H1 (cell line): ENCODE measurements around the gene CAV3. TPM values are rescaled to one million over a fixed set of nuclear protein-coding genes. Genes with fewer than 3 reads are reported as not detected.

Source experiments
- ATF2 ChIP-seq: IDR thresholded peaks from 2 replicates; pipeline ENCODE4 v1.6.1; 2012; ENCODE audit warnings: low read length, inconsistent platforms
- BCL11A ChIP-seq, 2 experiments: IDR thresholded peaks; one replicate each; pipeline ENCODE4 v1.6.1; 2011; ENCODE audit warnings: low read depth in 2 of 2, low read length in 2 of 2, mild to moderate bottlenecking in 2 of 2
- RBBP5 ChIP-seq: IDR thresholded peaks from 2 replicates; pipeline ENCODE4 v1.7.1; 2012; ENCODE audit warnings: low read depth, mild to moderate bottlenecking, inconsistent platforms, low read length, moderate library complexity, borderline replicate concordance
- TAF7 ChIP-seq: optimal IDR thresholded peaks from 2 replicates; pipeline ENCODE3; 2011; ENCODE audit warnings: low read depth, mild to moderate bottlenecking, inconsistent platforms, low read length, moderate library complexity, borderline replicate concordance
- polyA plus RNA-seq, 7 experiments: library from polyadenylated mRNA; depleted of rRNA in 3 of 7; stranded (reverse) in 5 of 7; unstranded in 2 of 7; fragments of >200 nt in 5 of 7; fragments of 200-250 nt in 2 of 7; gene quantifications; 1 replicate in 5 of 7; 2 replicates in 1 of 7; 4 replicates in 1 of 7; pipeline versions ENCODE4 v1.2.1 to v1.2.3, GENCODE V29; 2011 to 2013; ENCODE audit warnings: missing spikeins in 2 of 7, mixed read lengths in 2 of 7
- total RNA-seq: library from RNA; stranded (reverse); fragmentation: NEBNext Ultra II Directional; extraction: Animal tissue kit (Norgen Biotek cat#: 25700); gene quantifications from 2 replicates; pipeline ENCODE4 v1.2.1, GENCODE V29; 2021
- TF ChIP-seq, protein P1 (sequence below): fragments of 300-600 bp; sonication (generic); IDR thresholded peaks from 2 replicates; pipeline ENCODE4 v1.7.1; 2012; ENCODE audit warnings: low read length, moderate library complexity, mild to moderate bottlenecking, inconsistent platforms; ENCODE audit not compliant: insufficient replicate concordance
- TF ChIP-seq, protein P2 (sequence below): IDR thresholded peaks from 2 replicates; pipeline ENCODE4 v1.6.1; 2011; ENCODE audit warnings: low read length, improper control_type of control experiment

The CAV3 gene
- total and polyA plus RNA-seq, 2 of the 8 experiments (the other 6 are each of a cell fraction or from before 2014, with no cell fraction given), result not detected

GRCh38 chr3:8766148-8766547, 32.5 kb downstream of the CAV3 start (continued):
- TF ChIP-seq, protein P1, sequence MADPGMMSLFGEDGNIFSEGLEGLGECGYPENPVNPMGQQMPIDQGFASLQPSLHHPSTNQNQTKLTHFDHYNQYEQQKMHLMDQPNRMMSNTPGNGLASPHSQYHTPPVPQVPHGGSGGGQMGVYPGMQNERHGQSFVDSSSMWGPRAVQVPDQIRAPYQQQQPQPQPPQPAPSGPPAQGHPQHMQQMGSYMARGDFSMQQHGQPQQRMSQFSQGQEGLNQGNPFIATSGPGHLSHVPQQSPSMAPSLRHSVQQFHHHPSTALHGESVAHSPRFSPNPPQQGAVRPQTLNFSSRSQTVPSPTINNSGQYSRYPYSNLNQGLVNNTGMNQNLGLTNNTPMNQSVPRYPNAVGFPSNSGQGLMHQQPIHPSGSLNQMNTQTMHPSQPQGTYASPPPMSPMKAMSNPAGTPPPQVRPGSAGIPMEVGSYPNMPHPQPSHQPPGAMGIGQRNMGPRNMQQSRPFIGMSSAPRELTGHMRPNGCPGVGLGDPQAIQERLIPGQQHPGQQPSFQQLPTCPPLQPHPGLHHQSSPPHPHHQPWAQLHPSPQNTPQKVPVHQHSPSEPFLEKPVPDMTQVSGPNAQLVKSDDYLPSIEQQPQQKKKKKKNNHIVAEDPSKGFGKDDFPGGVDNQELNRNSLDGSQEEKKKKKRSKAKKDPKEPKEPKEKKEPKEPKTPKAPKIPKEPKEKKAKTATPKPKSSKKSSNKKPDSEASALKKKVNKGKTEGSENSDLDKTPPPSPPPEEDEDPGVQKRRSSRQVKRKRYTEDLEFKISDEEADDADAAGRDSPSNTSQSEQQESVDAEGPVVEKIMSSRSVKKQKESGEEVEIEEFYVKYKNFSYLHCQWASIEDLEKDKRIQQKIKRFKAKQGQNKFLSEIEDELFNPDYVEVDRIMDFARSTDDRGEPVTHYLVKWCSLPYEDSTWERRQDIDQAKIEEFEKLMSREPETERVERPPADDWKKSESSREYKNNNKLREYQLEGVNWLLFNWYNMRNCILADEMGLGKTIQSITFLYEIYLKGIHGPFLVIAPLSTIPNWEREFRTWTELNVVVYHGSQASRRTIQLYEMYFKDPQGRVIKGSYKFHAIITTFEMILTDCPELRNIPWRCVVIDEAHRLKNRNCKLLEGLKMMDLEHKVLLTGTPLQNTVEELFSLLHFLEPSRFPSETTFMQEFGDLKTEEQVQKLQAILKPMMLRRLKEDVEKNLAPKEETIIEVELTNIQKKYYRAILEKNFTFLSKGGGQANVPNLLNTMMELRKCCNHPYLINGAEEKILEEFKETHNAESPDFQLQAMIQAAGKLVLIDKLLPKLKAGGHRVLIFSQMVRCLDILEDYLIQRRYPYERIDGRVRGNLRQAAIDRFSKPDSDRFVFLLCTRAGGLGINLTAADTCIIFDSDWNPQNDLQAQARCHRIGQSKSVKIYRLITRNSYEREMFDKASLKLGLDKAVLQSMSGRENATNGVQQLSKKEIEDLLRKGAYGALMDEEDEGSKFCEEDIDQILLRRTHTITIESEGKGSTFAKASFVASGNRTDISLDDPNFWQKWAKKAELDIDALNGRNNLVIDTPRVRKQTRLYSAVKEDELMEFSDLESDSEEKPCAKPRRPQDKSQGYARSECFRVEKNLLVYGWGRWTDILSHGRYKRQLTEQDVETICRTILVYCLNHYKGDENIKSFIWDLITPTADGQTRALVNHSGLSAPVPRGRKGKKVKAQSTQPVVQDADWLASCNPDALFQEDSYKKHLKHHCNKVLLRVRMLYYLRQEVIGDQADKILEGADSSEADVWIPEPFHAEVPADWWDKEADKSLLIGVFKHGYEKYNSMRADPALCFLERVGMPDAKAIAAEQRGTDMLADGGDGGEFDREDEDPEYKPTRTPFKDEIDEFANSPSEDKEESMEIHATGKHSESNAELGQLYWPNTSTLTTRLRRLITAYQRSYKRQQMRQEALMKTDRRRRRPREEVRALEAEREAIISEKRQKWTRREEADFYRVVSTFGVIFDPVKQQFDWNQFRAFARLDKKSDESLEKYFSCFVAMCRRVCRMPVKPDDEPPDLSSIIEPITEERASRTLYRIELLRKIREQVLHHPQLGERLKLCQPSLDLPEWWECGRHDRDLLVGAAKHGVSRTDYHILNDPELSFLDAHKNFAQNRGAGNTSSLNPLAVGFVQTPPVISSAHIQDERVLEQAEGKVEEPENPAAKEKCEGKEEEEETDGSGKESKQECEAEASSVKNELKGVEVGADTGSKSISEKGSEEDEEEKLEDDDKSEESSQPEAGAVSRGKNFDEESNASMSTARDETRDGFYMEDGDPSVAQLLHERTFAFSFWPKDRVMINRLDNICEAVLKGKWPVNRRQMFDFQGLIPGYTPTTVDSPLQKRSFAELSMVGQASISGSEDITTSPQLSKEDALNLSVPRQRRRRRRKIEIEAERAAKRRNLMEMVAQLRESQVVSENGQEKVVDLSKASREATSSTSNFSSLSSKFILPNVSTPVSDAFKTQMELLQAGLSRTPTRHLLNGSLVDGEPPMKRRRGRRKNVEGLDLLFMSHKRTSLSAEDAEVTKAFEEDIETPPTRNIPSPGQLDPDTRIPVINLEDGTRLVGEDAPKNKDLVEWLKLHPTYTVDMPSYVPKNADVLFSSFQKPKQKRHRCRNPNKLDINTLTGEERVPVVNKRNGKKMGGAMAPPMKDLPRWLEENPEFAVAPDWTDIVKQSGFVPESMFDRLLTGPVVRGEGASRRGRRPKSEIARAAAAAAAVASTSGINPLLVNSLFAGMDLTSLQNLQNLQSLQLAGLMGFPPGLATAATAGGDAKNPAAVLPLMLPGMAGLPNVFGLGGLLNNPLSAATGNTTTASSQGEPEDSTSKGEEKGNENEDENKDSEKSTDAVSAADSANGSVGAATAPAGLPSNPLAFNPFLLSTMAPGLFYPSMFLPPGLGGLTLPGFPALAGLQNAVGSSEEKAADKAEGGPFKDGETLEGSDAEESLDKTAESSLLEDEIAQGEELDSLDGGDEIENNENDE, result no peak
- no peak for TF ChIP-seq ATF2
- TF ChIP-seq BCL11A (IDR thresholded peaks at IDR 0.05; ENCODE audit: low read depth in 2 of 2, low read length in 2 of 2), result no peak
- TF ChIP-seq, protein P2, sequence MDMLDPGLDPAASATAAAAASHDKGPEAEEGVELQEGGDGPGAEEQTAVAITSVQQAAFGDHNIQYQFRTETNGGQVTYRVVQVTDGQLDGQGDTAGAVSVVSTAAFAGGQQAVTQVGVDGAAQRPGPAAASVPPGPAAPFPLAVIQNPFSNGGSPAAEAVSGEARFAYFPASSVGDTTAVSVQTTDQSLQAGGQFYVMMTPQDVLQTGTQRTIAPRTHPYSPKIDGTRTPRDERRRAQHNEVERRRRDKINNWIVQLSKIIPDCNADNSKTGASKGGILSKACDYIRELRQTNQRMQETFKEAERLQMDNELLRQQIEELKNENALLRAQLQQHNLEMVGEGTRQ, result no peak
- no peak for TF ChIP-seq TAF7
- TF ChIP-seq RBBP5, result no peak
- TF ChIP-seq, all 59 proteins: peak for 0
